Glutamatergic neuron (in vitro differentiated cells): ENCODE data around the gene IMPA2. TPM values are rescaled to one million over a fixed set of nuclear protein-coding genes. Genes with fewer than 3 reads are reported as not detected.

Experiments
- DNase-seq: peaks from one replicate; pipeline ENCODE4 v3.0.0; 2022
- H3K27ac Mint-ChIP-seq: one replicate; pipeline ENCODE4 v1.8.0; 2020; ENCODE audit warnings: mild to moderate bottlenecking, mixed read lengths, inconsistent platforms; ENCODE audit not compliant: unreplicated experiment
- H3K27me3 Mint-ChIP-seq: one replicate; pipeline ENCODE4 v1.8.0; 2020; ENCODE audit warnings: mild to moderate bottlenecking, moderate library complexity, mixed read lengths, inconsistent platforms; ENCODE audit not compliant: unreplicated experiment
- H3K36me3 Mint-ChIP-seq: one replicate; pipeline ENCODE4 v1.8.0; 2020; ENCODE audit warnings: mild to moderate bottlenecking, mixed read lengths, inconsistent platforms; ENCODE audit not compliant: unreplicated experiment
- H3K4me1 Mint-ChIP-seq: one replicate; pipeline ENCODE4 v1.8.0; 2020; ENCODE audit warnings: mild to moderate bottlenecking, low read depth, mixed read lengths, inconsistent platforms; ENCODE audit not compliant: unreplicated experiment
- H3K4me3 Mint-ChIP-seq: one replicate; pipeline ENCODE4 v1.8.0; 2020; ENCODE audit warnings: mild to moderate bottlenecking, mixed read lengths, inconsistent platforms; ENCODE audit not compliant: unreplicated experiment
- H3K9me3 Mint-ChIP-seq: one replicate; pipeline ENCODE4 v1.8.0; 2020; ENCODE audit warnings: mild to moderate bottlenecking, moderate library complexity, mixed read lengths, inconsistent platforms; ENCODE audit not compliant: unreplicated experiment
- total RNA-seq: library from RNA; stranded (reverse); fragmentation: NEBNext Ultra II Directional; extraction: Animal tissue kit (Norgen Biotek cat#: 25700); gene quantifications from one replicate; pipeline ENCODE4 v1.2.1, GENCODE V29; 2021; ENCODE audit not compliant: unreplicated experiment
- TF ChIP-seq, protein P1 (sequence below): fragments of 200-600 bp; sonication (generic); IDR thresholded peaks from one replicate; pipeline ENCODE4 v1.5.0; 2021; ENCODE audit not compliant: partially characterized antibody, unreplicated experiment

IMPA2 gene
- total RNA-seq, 1 donor from 2014 or later = 103 TPM

GRCh38 chr18:12033643-12034025, 52.3 kb downstream of the IMPA2 start:
- no peaks in the 10 kb centered on the region for H3K9me3 Mint-ChIP-seq
- no peak for DNase-seq
- no peak overlapping the region for H3K27ac Mint-ChIP-seq
- H3K4me1 Mint-ChIP-seq = no peaks in the 10 kb centered on the region
- no peaks in the 10 kb centered on the region for H3K36me3 Mint-ChIP-seq
- TF ChIP-seq, protein P1, sequence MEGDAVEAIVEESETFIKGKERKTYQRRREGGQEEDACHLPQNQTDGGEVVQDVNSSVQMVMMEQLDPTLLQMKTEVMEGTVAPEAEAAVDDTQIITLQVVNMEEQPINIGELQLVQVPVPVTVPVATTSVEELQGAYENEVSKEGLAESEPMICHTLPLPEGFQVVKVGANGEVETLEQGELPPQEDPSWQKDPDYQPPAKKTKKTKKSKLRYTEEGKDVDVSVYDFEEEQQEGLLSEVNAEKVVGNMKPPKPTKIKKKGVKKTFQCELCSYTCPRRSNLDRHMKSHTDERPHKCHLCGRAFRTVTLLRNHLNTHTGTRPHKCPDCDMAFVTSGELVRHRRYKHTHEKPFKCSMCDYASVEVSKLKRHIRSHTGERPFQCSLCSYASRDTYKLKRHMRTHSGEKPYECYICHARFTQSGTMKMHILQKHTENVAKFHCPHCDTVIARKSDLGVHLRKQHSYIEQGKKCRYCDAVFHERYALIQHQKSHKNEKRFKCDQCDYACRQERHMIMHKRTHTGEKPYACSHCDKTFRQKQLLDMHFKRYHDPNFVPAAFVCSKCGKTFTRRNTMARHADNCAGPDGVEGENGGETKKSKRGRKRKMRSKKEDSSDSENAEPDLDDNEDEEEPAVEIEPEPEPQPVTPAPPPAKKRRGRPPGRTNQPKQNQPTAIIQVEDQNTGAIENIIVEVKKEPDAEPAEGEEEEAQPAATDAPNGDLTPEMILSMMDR = no peak
- no peak overlapping the region for H3K4me3 Mint-ChIP-seq
- H3K27me3 Mint-ChIP-seq = peaks cover 1% of the 10 kb centered on the region

DNA sequence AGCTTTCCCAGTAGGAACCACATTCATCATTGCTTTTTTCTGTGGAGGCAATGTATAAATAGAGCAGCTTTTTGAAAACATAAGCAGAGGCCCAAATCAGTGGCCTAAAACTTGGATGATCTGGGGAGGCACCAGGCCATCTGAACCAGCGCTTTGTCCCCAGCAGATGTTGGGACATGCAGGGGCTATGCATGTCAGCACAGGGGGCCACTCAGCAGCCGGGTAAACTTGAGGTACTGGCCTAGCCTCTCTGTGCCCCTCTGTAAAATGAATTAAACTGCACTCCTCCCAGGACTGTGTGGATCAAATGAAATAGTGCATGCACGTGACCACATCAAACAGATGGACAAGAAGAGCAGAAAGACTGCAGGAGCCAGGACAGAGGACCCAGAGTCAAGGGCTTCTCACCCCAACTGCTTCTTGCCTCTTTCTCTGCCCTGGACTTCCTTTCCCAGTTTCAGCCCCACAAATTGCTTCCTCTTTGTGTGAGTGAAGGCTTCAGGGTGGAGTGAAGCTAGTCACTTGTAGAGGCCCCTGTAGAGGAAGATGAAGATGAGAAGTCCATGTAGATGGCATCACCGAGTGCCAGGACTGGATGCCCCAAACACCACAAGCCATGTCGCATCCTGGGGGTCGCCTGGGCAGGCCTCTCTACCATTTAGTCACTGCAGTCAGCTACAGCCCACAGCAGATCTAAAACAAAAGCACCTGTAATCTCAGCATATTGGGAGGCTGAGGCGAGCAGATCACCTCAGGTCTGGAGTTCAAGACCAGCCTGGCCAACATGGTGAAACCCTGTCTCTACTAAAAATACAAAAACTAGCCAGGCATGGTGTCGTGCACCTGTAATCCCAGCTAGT, 53.2 kb downstream of the IMPA2 start:
- no peak for DNase-seq
- Mint-ChIP-seq H3K9me3 (peaks cover 1% of the 10 kb centered on the region), H3K36me3 (no peaks in the 10 kb centered on the region), H3K27ac (no peak overlapping the region), H3K27me3 (peaks cover 1% of the 10 kb centered on the region), H3K4me1 (no peaks in the 10 kb centered on the region), H3K4me3 (no peak overlapping the region)
- TF ChIP-seq, protein P1 = no peak

DNA sequence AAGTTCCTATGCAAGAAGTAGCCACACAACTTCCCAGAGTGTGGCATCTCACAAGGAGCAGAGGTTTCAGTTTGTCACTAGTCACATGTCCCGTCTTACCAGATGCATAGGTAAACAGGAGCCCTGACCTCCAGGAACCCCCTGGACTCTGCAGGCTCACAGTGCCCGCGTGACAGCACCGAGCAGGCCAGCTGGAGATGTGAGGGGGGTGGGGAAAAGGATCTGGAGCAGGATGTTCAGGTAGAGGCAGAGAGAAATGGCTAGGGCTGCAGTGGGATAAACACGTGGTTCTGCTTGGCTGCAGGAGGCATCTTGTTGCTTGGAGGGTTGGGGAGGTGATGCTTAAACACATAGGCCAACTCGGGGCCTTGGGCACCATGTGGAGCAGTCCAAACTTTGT, 54.2 kb downstream of the IMPA2 start:
- no peak overlapping the region for H3K27ac Mint-ChIP-seq
- no peak for DNase-seq
- H3K4me1 Mint-ChIP-seq = no peaks in the 10 kb centered on the region
- TF ChIP-seq, protein P1 = no peak
- H3K36me3 Mint-ChIP-seq = no peaks in the 10 kb centered on the region
- peaks cover 3% of the 10 kb centered on the region for H3K27me3 Mint-ChIP-seq
- no peak overlapping the region for H3K4me3 Mint-ChIP-seq
- H3K9me3 Mint-ChIP-seq = peaks cover 1% of the 10 kb centered on the region

- Mint-ChIP-seq H3K4me3 (no peak overlapping the region), H3K4me1 (no peaks in the 10 kb centered on the region), H3K27ac (no peak overlapping the region), H3K9me3 (peaks cover 1% of the 10 kb centered on the region), H3K36me3 (no peaks in the 10 kb centered on the region), H3K27me3 (peaks cover 4% of the 10 kb centered on the region)
- no peak for DNase-seq
- TF ChIP-seq, protein P1 = no peak
Measured at GRCh38 chr18:12036201-12036751, 55.0 kb downstream of the IMPA2 start.

DNA sequence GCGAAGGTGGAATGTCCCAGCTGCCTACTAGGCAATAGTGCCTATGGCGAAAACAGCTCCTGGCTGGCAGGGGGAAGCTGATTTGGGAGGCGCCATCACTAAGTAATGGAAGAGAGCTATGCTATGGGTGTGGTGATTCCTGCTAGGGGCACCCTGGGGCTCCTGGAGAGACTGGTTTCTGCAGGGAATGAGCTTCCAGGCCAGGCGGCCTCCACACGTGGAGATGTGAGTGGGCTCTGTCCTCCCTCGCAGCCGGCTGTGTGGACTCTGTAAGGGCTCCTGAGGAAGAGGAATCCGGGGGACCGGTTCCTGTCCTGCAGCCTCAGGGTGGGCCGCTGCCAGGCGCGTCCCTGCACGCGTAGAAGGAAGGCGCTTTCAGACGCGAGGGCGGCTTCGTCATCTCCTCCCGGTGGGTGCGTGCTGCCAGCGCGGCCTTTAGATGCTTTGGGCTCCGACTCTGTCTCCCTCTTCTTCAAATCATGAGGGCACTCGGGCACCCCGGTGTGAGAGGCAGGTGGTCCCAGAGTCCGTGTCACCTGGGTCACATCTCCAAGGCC, 56.9 kb downstream of the IMPA2 start:
- H3K4me1 Mint-ChIP-seq = no peaks in the 10 kb centered on the region
- no peak overlapping the region for H3K27ac Mint-ChIP-seq
- peak; percentile 41 for DNase-seq

More for the DNA sequence above, 56.9 kb downstream of the IMPA2 start:
- Mint-ChIP-seq H3K36me3 (no peaks in the 10 kb centered on the region), H3K9me3 (peaks cover 1% of the 10 kb centered on the region), H3K27me3 (peaks cover 4% of the 10 kb centered on the region), H3K4me3 (peak overlapping the region; percentile 70)
- TF ChIP-seq, protein P1 = no peak
